A673 (cell line): Measurements from ENCODE around the gene MORN3. TPM values are rescaled to one million over a fixed set of nuclear protein-coding genes. Genes with fewer than 3 reads are reported as not detected.
"Not testable (repeated sequence)": the region's sequence is repeated elsewhere in the genome, so short reads cannot be mapped to it uniquely, and the experiment has no call there.

Experiments
- BruUV-seq: library from RNA; stranded (reverse); fragments of 400-500 nt; replicated peaks from 2 replicates; lab custom pipeline; 2021; lab: Mats Ljungman, UMichigan
- CTCF ChIA-PET: fragments of 300-600 bp; sonication (Branson Sonifier 250); formaldehyde crosslinking; loops from one replicate; lab custom pipeline; 2022; ENCODE audit warnings: antibody characterized with exemption; lab: Charles Lee
- POLR2A ChIA-PET: fragments of 300-600 bp; sonication (Branson Sonifier 250); formaldehyde crosslinking; loops from one replicate; lab custom pipeline; 2022; ENCODE audit warnings: antibody characterized with exemption; ENCODE audit not compliant: low non-redundant PET; lab: Charles Lee
- DNase-seq: peaks from one replicate; pipeline ENCODE4 v3.0.0-alpha.2; 2015; ENCODE audit warnings: low spot score
- H3K27ac ChIP-seq: fragments of 200-600 bp; sonication (generic); 2 replicates; pipeline ENCODE4 v1.5.1; 2016; ENCODE audit warnings: mixed run types, low read depth, mild to moderate bottlenecking, mixed read lengths, antibody characterized with exemption, low read length; ENCODE audit not compliant: poor library complexity, severe bottlenecking
- H3K27me3 ChIP-seq: fragments of 200-600 bp; sonication (generic); replicated peaks from 2 replicates; pipeline ENCODE4 v1.6.1; 2017; ENCODE audit warnings: mixed run types, low read depth, mild to moderate bottlenecking, mixed read lengths, antibody characterized with exemption, low read length; ENCODE audit not compliant: insufficient read depth, poor library complexity
- H3K36me3 ChIP-seq: fragments of 200-600 bp; sonication (generic); 2 replicates; pipeline ENCODE4 v1.6.1; 2016; ENCODE audit warnings: mixed run types, mild to moderate bottlenecking, mixed read lengths, antibody characterized with exemption, low read length; ENCODE audit not compliant: insufficient read depth, poor library complexity, severe bottlenecking
- H3K4me1 ChIP-seq: fragments of 200-600 bp; sonication (generic); 2 replicates; pipeline ENCODE4 v1.6.1; 2017; ENCODE audit warnings: mixed run types, mild to moderate bottlenecking, mixed read lengths, antibody characterized with exemption, low read length; ENCODE audit not compliant: insufficient read depth, poor library complexity, severe bottlenecking
- H3K4me3 ChIP-seq: fragments of 200-600 bp; sonication (generic); 2 replicates; pipeline ENCODE4 v1.5.1; 2016; ENCODE audit warnings: low read depth, mixed run types, mild to moderate bottlenecking, mixed read lengths, low read length; ENCODE audit not compliant: poor library complexity, severe bottlenecking
- H3K9me3 ChIP-seq: fragments of 200-600 bp; sonication (generic); 2 replicates; pipeline ENCODE4 v1.6.1; 2016; ENCODE audit warnings: mixed run types, low read depth, mild to moderate bottlenecking, mixed read lengths, antibody characterized with exemption, low read length; ENCODE audit not compliant: poor library complexity, severe bottlenecking
- EZH2 ChIP-seq: fragments of 200-600 bp; sonication (generic); IDR thresholded peaks from 2 replicates; pipeline ENCODE4 v1.6.1; 2017; ENCODE audit warnings: borderline replicate concordance, low read depth, mild to moderate bottlenecking, mixed read lengths, antibody characterized with exemption, low read length; ENCODE audit not compliant: poor library complexity, severe bottlenecking
- intact Hi-C: fragments of 100-400 bp; cut with micrococcal nuclease; formaldehyde crosslinking; loops from one replicate; pipeline ENCODE4 v1.10.0; 2022; ENCODE audit not compliant: unreplicated experiment
- total RNA-seq: library from RNA; stranded (reverse); gene quantifications from 2 replicates; pipeline ENCODE4 v1.2.3, GENCODE V29; 2021
- TF ChIP-seq, protein P1 (sequence below): fragments of 300-800, 200-600 bp; sonication (generic); conservative IDR thresholded peaks from 2 replicates; pipeline ENCODE4 v1.5.1; 2017; ENCODE audit warnings: low read depth, mild to moderate bottlenecking, antibody characterized with exemption, low read length, moderate library complexity, mixed read lengths

Gene MORN3
- total RNA-seq, 1 experiment from 2014 or later = 0.58 TPM

DNA sequence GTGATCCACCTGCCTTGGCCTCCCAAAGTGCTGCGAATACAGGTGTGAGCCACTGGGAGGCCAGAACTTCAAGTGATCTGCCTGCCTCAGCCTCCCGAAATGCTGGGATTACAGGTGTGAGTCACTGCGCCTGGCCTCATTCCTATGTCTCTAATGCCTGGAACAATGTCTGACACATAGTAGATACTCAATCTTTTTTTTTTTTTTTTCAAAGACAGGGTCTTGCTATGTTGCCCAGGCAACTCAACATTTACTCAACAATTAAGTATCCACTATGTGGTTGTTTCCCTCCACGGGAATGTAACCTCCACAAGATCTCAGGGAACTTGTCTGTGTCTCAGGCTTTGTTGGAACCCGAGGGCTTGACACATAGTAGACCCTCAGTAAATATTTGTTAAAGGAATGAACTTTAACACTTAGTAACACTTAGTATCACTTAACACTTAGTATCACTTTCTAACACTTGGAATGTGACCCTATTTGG is 40.1 kb upstream of the MORN3 start:
- TF ChIP-seq, protein P1, sequence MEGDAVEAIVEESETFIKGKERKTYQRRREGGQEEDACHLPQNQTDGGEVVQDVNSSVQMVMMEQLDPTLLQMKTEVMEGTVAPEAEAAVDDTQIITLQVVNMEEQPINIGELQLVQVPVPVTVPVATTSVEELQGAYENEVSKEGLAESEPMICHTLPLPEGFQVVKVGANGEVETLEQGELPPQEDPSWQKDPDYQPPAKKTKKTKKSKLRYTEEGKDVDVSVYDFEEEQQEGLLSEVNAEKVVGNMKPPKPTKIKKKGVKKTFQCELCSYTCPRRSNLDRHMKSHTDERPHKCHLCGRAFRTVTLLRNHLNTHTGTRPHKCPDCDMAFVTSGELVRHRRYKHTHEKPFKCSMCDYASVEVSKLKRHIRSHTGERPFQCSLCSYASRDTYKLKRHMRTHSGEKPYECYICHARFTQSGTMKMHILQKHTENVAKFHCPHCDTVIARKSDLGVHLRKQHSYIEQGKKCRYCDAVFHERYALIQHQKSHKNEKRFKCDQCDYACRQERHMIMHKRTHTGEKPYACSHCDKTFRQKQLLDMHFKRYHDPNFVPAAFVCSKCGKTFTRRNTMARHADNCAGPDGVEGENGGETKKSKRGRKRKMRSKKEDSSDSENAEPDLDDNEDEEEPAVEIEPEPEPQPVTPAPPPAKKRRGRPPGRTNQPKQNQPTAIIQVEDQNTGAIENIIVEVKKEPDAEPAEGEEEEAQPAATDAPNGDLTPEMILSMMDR = no peak
- TF ChIP-seq EZH2 = no peak
- H3K27me3 ChIP-seq = no peaks in the 10 kb centered on the region
- H3K4me3 ChIP-seq = no peak overlapping the region
- BruUV-seq = no TSS peak
- intact Hi-C loops = no loop called here
- no peaks in the 10 kb centered on the region for H3K36me3 ChIP-seq
- DNase-seq = no peak
- ChIA-PET CTCF (no interaction called here), POLR2A (no interaction called here)
- H3K4me1 ChIP-seq = no peaks in the 10 kb centered on the region
- H3K9me3 ChIP-seq = no peaks in the 10 kb centered on the region
- no peak overlapping the region for H3K27ac ChIP-seq

DNA sequence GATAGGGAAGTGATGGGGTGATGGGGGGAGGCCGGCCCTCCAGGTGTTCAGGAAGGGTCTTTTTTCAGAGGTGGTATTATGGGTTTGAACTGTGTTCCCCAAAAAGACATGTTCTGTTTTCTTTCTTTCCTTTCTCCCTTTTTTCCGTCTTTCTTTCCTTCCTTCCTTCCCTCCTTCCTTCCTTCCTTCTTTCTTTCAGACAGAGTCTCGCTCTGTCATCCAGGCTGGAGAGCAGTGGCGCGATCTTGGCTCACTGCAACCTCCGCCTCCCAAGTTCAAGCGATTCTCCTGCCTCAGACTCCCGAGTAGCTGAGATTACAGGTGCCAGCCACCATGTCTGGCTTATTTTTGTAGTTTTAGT is 39.6 kb upstream of the MORN3 start:
- intact Hi-C loops, DNase-seq, H3K9me3 ChIP-seq, H3K4me1 ChIP-seq, POLR2A ChIA-PET, H3K36me3 ChIP-seq, CTCF ChIA-PET, H3K27ac ChIP-seq, BruUV-seq, H3K27me3 ChIP-seq, H3K4me3 ChIP-seq: not testable (repeated sequence)

DNA sequence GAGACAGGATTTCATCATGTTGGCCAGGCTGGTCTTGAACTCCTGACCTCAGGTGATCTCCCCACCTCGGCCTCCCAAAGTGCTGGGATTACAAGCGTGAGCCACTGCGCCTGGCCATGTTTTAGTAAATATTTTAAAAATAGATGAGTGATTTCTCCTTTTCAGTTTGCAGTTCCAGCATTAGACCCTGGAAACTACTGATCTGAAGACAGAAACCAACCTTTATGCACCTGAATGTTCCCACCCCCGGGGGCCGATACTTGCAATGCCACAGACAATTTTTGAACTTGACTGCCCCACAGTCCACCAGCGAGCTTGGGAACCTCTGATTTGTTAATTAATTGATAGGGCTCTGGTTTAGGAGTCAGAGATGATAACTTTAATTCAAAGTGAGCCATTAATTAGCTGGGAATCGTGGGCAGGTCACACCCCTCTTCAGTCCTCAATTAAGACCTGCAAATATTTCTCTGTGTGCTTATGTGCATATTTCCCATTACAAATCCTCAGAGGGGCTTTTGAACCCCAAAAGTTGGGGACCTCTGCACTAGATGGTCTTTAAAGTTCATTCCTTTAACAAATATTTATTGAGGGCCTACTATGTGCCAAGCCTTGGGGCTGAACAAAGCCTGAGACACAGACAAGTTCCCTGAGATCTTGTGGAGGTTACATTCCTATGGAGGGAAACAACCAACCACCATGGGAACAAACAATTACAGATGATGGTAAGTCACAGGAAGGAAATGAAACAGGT is 39.0 kb upstream of the MORN3 start:
- TF ChIP-seq, protein P1 = no peak
- no peak for TF ChIP-seq EZH2
- no TSS peak for BruUV-seq
- Histone ChIP-seq H3K27ac (no peak overlapping the region), H3K9me3 (no peaks in the 10 kb centered on the region), H3K36me3 (no peaks in the 10 kb centered on the region), H3K27me3 (no peaks in the 10 kb centered on the region), H3K4me1 (no peaks in the 10 kb centered on the region), H3K4me3 (no peak overlapping the region)
- DNase-seq = no peak
- ChIA-PET POLR2A (no interaction called here), CTCF (no interaction called here)
- intact Hi-C loops = no loop called here

DNA sequence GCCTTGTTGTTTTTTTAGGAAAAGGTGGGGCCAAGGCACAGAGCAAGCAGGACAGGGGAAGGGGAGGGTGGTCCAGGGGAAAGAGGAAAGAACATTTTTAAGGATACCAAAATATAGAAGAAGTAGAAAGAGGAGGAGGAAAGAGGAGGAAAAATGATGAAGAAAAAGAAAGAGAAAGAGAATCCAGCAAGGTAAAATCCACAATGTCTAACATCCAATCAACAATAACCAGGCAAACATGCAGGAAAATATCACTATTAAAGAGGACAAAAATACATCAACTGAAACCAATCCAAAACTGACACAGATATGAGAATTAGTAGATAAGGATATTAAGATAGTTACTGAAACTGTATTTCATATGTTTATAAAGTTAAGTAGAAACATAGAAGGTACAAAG is 36.1 kb upstream of the MORN3 start:
- ChIA-PET POLR2A (no interaction called here), CTCF (no interaction called here)
- no peak for DNase-seq
- Histone ChIP-seq H3K9me3 (no peaks in the 10 kb centered on the region), H3K4me3 (no peak overlapping the region), H3K27me3 (no peaks in the 10 kb centered on the region), H3K27ac (no peak overlapping the region), H3K36me3 (no peaks in the 10 kb centered on the region), H3K4me1 (no peaks in the 10 kb centered on the region)
- no TSS peak for BruUV-seq
- TF ChIP-seq, protein P1 = no peak
- TF ChIP-seq EZH2 = no peak
- intact Hi-C loops = no loop called here
